ENCODE measurements around the gene PCSK1.

Gene PCSK1

DNA sequence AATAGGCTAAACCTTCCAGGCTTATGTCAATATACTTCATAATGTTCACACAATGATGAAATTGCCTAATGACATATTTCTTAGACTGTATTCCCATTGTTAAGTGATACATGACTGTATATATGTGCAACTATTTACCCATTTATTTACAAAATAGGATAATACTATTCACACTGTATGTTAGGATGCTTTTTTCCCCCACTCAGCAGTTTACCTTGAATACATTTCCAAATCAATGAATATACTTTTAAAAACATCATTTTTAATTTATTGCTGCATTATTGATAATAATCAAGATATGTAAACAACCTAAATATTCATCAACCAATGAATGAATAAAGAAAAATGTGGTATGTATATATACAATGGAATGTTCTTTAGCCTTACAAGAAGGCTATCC is 55.5 kb downstream of the PCSK1 start:
- Histone ChIP-seq H3K9ac (ENCODE audit: low read depth, low read length, poor library complexity, severe bottlenecking) (no peak overlapping the region), H3K79me2 (ENCODE audit: insufficient read depth, low read length) (no peaks in the 10 kb centered on the region), H3K27me3 (ENCODE audit: insufficient read depth, low read length, poor library complexity, severe bottlenecking) (peaks cover 5% of the 10 kb centered on the region), H3K36me3 (ENCODE audit: insufficient read depth, low read length) (no peaks in the 10 kb centered on the region), H3K9me2 (replicated peaks; ENCODE audit: low read depth, low read length) (no peaks in the 10 kb centered on the region), H3K4me1 (ENCODE audit: insufficient read depth, low read length, poor library complexity, severe bottlenecking) (peaks cover 12% of the 10 kb centered on the region), H4K20me1 (ENCODE audit: insufficient read depth, low read length, poor library complexity, severe bottlenecking) (no peaks in the 10 kb centered on the region), H3F3A (ENCODE audit: low read depth) (no peaks in the 10 kb centered on the region; the same call in 1 of the 2 replicates), H3K4me2 (ENCODE audit: low read depth, low read length, poor library complexity, severe bottlenecking) (no peak overlapping the region), H3K4me3 (ENCODE audit: low read length, poor library complexity, severe bottlenecking) (no peak overlapping the region), H2AFZ (ENCODE audit: low read length) (no peak overlapping the region), H3K9me3 (ENCODE audit: insufficient read depth, low read depth, low read length) (no peaks in the 10 kb centered on the region)
- TF ChIP-seq EZH2phosphoT487 (IDR thresholded peaks at IDR 0.05; ENCODE audit: borderline replicate concordance): no peak

GRCh38 chr5:96377167-96377566 is 55.9 kb downstream of the PCSK1 start:
- H3K4me2 ChIP-seq (ENCODE audit: low read depth, low read length, poor library complexity, severe bottlenecking): no peak overlapping the region
- H4K20me1 ChIP-seq (ENCODE audit: insufficient read depth, low read length, poor library complexity, severe bottlenecking): no peaks in the 10 kb centered on the region
- no peaks in the 10 kb centered on the region for H3K79me2 ChIP-seq (ENCODE audit: insufficient read depth, low read length)
- H3K4me1 ChIP-seq (ENCODE audit: insufficient read depth, low read length, poor library complexity, severe bottlenecking): peaks cover 11% of the 10 kb centered on the region
- H2AFZ ChIP-seq (ENCODE audit: low read length): no peak overlapping the region
- H3K27me3 ChIP-seq (ENCODE audit: insufficient read depth, low read length, poor library complexity, severe bottlenecking): peaks cover 5% of the 10 kb centered on the region
- H3K9me2 ChIP-seq (replicated peaks; ENCODE audit: low read depth, low read length): no peaks in the 10 kb centered on the region
- H3F3A ChIP-seq (ENCODE audit: low read depth): no peaks in the 10 kb centered on the region; the same call in 1 of the 2 replicates
- no peak overlapping the region for H3K4me3 ChIP-seq (ENCODE audit: low read length, poor library complexity, severe bottlenecking)
- H3K9me3 ChIP-seq (ENCODE audit: insufficient read depth, low read depth, low read length): no peaks in the 10 kb centered on the region
- TF ChIP-seq EZH2phosphoT487 (IDR thresholded peaks at IDR 0.05; ENCODE audit: borderline replicate concordance): no peak
- TF ChIP-seq, protein P1, sequence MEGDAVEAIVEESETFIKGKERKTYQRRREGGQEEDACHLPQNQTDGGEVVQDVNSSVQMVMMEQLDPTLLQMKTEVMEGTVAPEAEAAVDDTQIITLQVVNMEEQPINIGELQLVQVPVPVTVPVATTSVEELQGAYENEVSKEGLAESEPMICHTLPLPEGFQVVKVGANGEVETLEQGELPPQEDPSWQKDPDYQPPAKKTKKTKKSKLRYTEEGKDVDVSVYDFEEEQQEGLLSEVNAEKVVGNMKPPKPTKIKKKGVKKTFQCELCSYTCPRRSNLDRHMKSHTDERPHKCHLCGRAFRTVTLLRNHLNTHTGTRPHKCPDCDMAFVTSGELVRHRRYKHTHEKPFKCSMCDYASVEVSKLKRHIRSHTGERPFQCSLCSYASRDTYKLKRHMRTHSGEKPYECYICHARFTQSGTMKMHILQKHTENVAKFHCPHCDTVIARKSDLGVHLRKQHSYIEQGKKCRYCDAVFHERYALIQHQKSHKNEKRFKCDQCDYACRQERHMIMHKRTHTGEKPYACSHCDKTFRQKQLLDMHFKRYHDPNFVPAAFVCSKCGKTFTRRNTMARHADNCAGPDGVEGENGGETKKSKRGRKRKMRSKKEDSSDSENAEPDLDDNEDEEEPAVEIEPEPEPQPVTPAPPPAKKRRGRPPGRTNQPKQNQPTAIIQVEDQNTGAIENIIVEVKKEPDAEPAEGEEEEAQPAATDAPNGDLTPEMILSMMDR (conservative IDR thresholded peaks at IDR 0.05; ENCODE audit: low read length): no peak
- H3K36me3 ChIP-seq (ENCODE audit: insufficient read depth, low read length): no peaks in the 10 kb centered on the region
- H3K9ac ChIP-seq (ENCODE audit: low read depth, low read length, poor library complexity, severe bottlenecking): no peak overlapping the region

DNA sequence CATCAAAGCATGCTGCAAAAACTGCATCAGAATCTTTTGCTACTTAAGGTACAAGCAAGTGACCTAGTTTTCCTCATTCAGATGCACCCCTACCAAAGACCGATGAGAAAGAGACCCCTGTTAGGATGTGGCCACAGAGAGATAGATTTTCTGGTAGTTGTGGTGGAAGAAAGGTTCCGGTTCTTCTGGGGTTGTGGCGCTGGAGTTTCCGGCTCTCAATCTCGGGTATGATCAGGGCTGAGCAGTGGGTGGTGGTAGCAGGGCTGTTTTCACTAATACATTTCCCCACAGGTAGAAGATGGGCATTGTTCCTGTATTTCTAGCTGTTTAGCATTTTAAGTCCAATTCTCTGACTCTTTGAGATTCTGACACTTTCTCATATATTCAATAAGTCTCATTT is 58.4 kb downstream of the PCSK1 start:
- H3K4me3 ChIP-seq (ENCODE audit: low read length, poor library complexity, severe bottlenecking): no peak overlapping the region
- H3K9me2 ChIP-seq (replicated peaks; ENCODE audit: low read depth, low read length): no peaks in the 10 kb centered on the region
- no peaks in the 10 kb centered on the region for H4K20me1 ChIP-seq (ENCODE audit: insufficient read depth, low read length, poor library complexity, severe bottlenecking)
- H3K9me3 ChIP-seq (ENCODE audit: insufficient read depth, low read depth, low read length): no peaks in the 10 kb centered on the region
- peaks cover 5% of the 10 kb centered on the region for H3K4me1 ChIP-seq (ENCODE audit: insufficient read depth, low read length, poor library complexity, severe bottlenecking)
- no peak for TF ChIP-seq EZH2phosphoT487 (IDR thresholded peaks at IDR 0.05; ENCODE audit: borderline replicate concordance)
- TF ChIP-seq, protein P1 (conservative IDR thresholded peaks at IDR 0.05; ENCODE audit: low read length): no peak
- H3K9ac ChIP-seq (ENCODE audit: low read depth, low read length, poor library complexity, severe bottlenecking): no peak overlapping the region
- H3K4me2 ChIP-seq (ENCODE audit: low read depth, low read length, poor library complexity, severe bottlenecking): no peak overlapping the region
- H3F3A ChIP-seq (ENCODE audit: low read depth): no peaks in the 10 kb centered on the region; the same call in 1 of the 2 replicates
- no peaks in the 10 kb centered on the region for H3K79me2 ChIP-seq (ENCODE audit: insufficient read depth, low read length)
- no peaks in the 10 kb centered on the region for H3K36me3 ChIP-seq (ENCODE audit: insufficient read depth, low read length)
- H3K27me3 ChIP-seq (ENCODE audit: insufficient read depth, low read length, poor library complexity, severe bottlenecking): peaks cover 5% of the 10 kb centered on the region
- H2AFZ ChIP-seq (ENCODE audit: low read length): no peak overlapping the region

DNA sequence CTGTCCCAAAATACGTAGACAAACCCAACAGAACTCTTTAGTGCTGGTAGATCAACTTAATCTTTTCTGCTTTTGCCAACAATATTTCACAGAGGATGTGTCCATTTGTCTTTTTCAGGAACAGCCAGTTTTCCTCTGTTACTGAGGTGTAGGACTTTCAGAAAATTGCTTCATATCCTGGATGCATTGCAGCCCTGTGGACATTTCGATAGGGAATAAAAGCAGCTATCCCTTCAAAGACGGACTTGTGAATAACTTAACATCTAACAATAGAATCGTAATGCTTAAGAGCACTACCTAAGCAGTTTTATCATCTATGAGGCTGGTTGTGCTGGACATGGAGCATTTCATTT is 59.7 kb downstream of the PCSK1 start:
- H3K4me2 ChIP-seq (ENCODE audit: low read depth, low read length, poor library complexity, severe bottlenecking): no peak overlapping the region
- H3K9me3 ChIP-seq (ENCODE audit: insufficient read depth, low read depth, low read length): no peaks in the 10 kb centered on the region
- H3F3A ChIP-seq (ENCODE audit: low read depth): no peaks in the 10 kb centered on the region; the same call in 1 of the 2 replicates
- TF ChIP-seq, protein P1 (conservative IDR thresholded peaks at IDR 0.05; ENCODE audit: low read length): no peak
- TF ChIP-seq EZH2phosphoT487 (IDR thresholded peaks at IDR 0.05; ENCODE audit: borderline replicate concordance): no peak
- no peaks in the 10 kb centered on the region for H3K9me2 ChIP-seq (replicated peaks; ENCODE audit: low read depth, low read length)
- H2AFZ ChIP-seq (ENCODE audit: low read length): no peak overlapping the region
- no peaks in the 10 kb centered on the region for H3K36me3 ChIP-seq (ENCODE audit: insufficient read depth, low read length)
- peaks cover 5% of the 10 kb centered on the region for H3K27me3 ChIP-seq (ENCODE audit: insufficient read depth, low read length, poor library complexity, severe bottlenecking)
- H3K79me2 ChIP-seq (ENCODE audit: insufficient read depth, low read length): no peaks in the 10 kb centered on the region
- no peak overlapping the region for H3K4me3 ChIP-seq (ENCODE audit: low read length, poor library complexity, severe bottlenecking)
- no peaks in the 10 kb centered on the region for H4K20me1 ChIP-seq (ENCODE audit: insufficient read depth, low read length, poor library complexity, severe bottlenecking)
- H3K4me1 ChIP-seq (ENCODE audit: insufficient read depth, low read length, poor library complexity, severe bottlenecking): peaks cover 5% of the 10 kb centered on the region
- no peak overlapping the region for H3K9ac ChIP-seq (ENCODE audit: low read depth, low read length, poor library complexity, severe bottlenecking)

Measured in Loucy (cell line).